H9 (cell line): ENCODE results near the gene AEN. TPM values are rescaled to one million over a fixed set of nuclear protein-coding genes. Genes with fewer than 3 reads are reported as not detected.

Source experiments
- DNase-seq: peaks from one replicate; pipeline ENCODE4 v3.0.0-alpha.2; 2017
- H2AFZ ChIP-seq: one replicate; pipeline ENCODE4 v1.6.1; 2013; ENCODE audit warnings: mild to moderate bottlenecking, low read length, control low read depth, moderate library complexity
- H2AK5ac ChIP-seq: 2 replicates; pipeline ENCODE4 v1.6.1; 2013; ENCODE audit warnings: low read length, control low read depth, mixed read lengths; ENCODE audit not compliant: insufficient read length
- H2BK120ac ChIP-seq: one replicate; pipeline ENCODE4 v1.6.1; 2013; ENCODE audit warnings: low read depth, mild to moderate bottlenecking, low read length, control low read depth, inconsistent platforms; ENCODE audit not compliant: poor library complexity, severe bottlenecking
- H2BK12ac ChIP-seq: 2 replicates; pipeline ENCODE4 v1.6.1; 2013; ENCODE audit warnings: low read length, control low read depth, mixed read lengths, low read depth; ENCODE audit not compliant: insufficient read length
- H2BK15ac ChIP-seq: 2 replicates; pipeline ENCODE4 v1.6.1; 2013; ENCODE audit warnings: low read depth, low read length, control low read depth
- H2BK20ac ChIP-seq: one replicate; pipeline ENCODE4 v1.6.1; 2013; ENCODE audit warnings: low read depth, mild to moderate bottlenecking, low read length, control low read depth, inconsistent platforms; ENCODE audit not compliant: poor library complexity, severe bottlenecking
- H2BK5ac ChIP-seq: 2 replicates; pipeline ENCODE4 v1.6.1; 2013; ENCODE audit warnings: low read length, control low read depth, mixed read lengths; ENCODE audit not compliant: insufficient read length
- H3K14ac ChIP-seq: 2 replicates; pipeline ENCODE4 v1.6.1; 2013; ENCODE audit warnings: low read length, control low read depth; ENCODE audit not compliant: insufficient read depth
- H3K18ac ChIP-seq: 2 replicates; pipeline ENCODE4 v1.6.1; 2013; ENCODE audit warnings: low read depth, mild to moderate bottlenecking, mixed read lengths, low read length, control low read depth; ENCODE audit not compliant: insufficient read length
- H3K23ac ChIP-seq: 2 replicates; pipeline ENCODE4 v1.6.1; 2013; ENCODE audit warnings: low read length, control low read depth, mixed read lengths, low read depth; ENCODE audit not compliant: insufficient read length
- H3K23me2 ChIP-seq: 2 replicates; pipeline ENCODE4 v1.6.1; 2013; ENCODE audit warnings: low read depth, mild to moderate bottlenecking, mixed read lengths, low read length, control low read depth; ENCODE audit not compliant: insufficient read length, poor library complexity, severe bottlenecking
- H3K27ac ChIP-seq: 2 replicates; pipeline ENCODE4 v1.5.1; 2013; ENCODE audit warnings: low read length, control low read depth, mixed read lengths, low read depth; ENCODE audit not compliant: insufficient read length
- H3K27me3 ChIP-seq: 2 replicates; pipeline ENCODE4 v1.6.1; 2013; ENCODE audit warnings: low read length, control low read depth, inconsistent platforms; ENCODE audit not compliant: insufficient read depth
- H3K4ac ChIP-seq: 2 replicates; pipeline ENCODE4 v1.6.1; 2013; ENCODE audit warnings: low read depth, mild to moderate bottlenecking, control low read depth, inconsistent platforms, low read length, moderate library complexity
- H3K4me1 ChIP-seq: 2 replicates; pipeline ENCODE4 v1.6.1; 2013; ENCODE audit warnings: low read length, control low read depth, inconsistent platforms; ENCODE audit not compliant: insufficient read depth
- H3K4me2 ChIP-seq: 2 replicates; pipeline ENCODE4 v1.6.1; 2013; ENCODE audit warnings: low read length, control low read depth, mixed read lengths; ENCODE audit not compliant: insufficient read length, insufficient read depth
- H3K56ac ChIP-seq: 2 replicates; pipeline ENCODE4 v1.6.1; 2013; ENCODE audit warnings: low read depth, mild to moderate bottlenecking, mixed read lengths, low read length, control low read depth; ENCODE audit not compliant: insufficient read length
- H3K79me1 ChIP-seq: 2 replicates; pipeline ENCODE4 v1.6.1; 2013; ENCODE audit warnings: low read depth, mild to moderate bottlenecking, moderate library complexity, low read length, control low read depth, inconsistent platforms; ENCODE audit not compliant: insufficient read depth, poor library complexity, severe bottlenecking
- H3K79me2 ChIP-seq: 2 replicates; pipeline ENCODE4 v1.6.1; 2013; ENCODE audit warnings: low read length, control low read depth, inconsistent platforms; ENCODE audit not compliant: insufficient read depth
- H3K9ac ChIP-seq: 2 replicates; pipeline ENCODE4 v1.6.1; 2013; ENCODE audit warnings: low read length, control low read depth, mixed read lengths; ENCODE audit not compliant: insufficient read length; ENCODE audit errors: extremely low read depth
- H3K9me3 ChIP-seq: one replicate; pipeline ENCODE4 v1.6.1; 2013; ENCODE audit warnings: low read depth, low read length, inconsistent platforms; ENCODE audit not compliant: control insufficient read depth
- H3T11ph ChIP-seq: one replicate; pipeline ENCODE4 v1.6.1; 2013; ENCODE audit warnings: mild to moderate bottlenecking, low read length, control low read depth, inconsistent platforms
- H4K20me1 ChIP-seq: one replicate; pipeline ENCODE4 v1.6.1; 2013; ENCODE audit not compliant: control insufficient read depth, insufficient read length, insufficient read depth
- H4K5ac ChIP-seq: 2 replicates; pipeline ENCODE4 v1.6.1; 2013; ENCODE audit warnings: low read depth, mild to moderate bottlenecking, mixed read lengths, low read length, control low read depth; ENCODE audit not compliant: insufficient read length
- H4K8ac ChIP-seq: replicated peaks from 2 replicates; pipeline ENCODE4 v1.6.1; 2013; ENCODE audit warnings: low read length, control low read depth, mixed read lengths, low read depth; ENCODE audit not compliant: insufficient read length
- H4K91ac ChIP-seq: 2 replicates; pipeline ENCODE4 v1.6.1; 2013; ENCODE audit warnings: low read depth, mild to moderate bottlenecking, moderate library complexity, mixed read lengths, low read length, control low read depth; ENCODE audit not compliant: insufficient read length
- H3K27ac Mint-ChIP-seq, 3 experiments: 2 replicates in 2 of 3; 3 replicates in 1 of 3; pipeline ENCODE4 v1.8.0; 2020 to 2021; ENCODE audit warnings: mixed read lengths in 3 of 3, mild to moderate bottlenecking in 1 of 3, moderate library complexity in 1 of 3
- H3K27me3 Mint-ChIP-seq: 2 replicates; pipeline ENCODE4 v1.8.0; 2021; ENCODE audit warnings: low read depth, mild to moderate bottlenecking, moderate library complexity, mixed read lengths
- H3K36me3 Mint-ChIP-seq, 3 experiments: 2 replicates in 2 of 3; 3 replicates in 1 of 3; pipeline ENCODE4 v1.8.0; 2020 to 2021; ENCODE audit warnings: low read depth in 3 of 3, mixed read lengths in 3 of 3; ENCODE audit not compliant: insufficient read depth in 1 of 3
- H3K4me1 Mint-ChIP-seq, 2 experiments: 2 replicates each; pipeline ENCODE4 v1.8.0; 2020; ENCODE audit warnings: mixed read lengths in 2 of 2
- H3K4me3 Mint-ChIP-seq, 2 experiments: 2 replicates in 1 of 2; 3 replicates in 1 of 2; pipeline ENCODE4 v1.8.0; 2020 to 2021; ENCODE audit warnings: mild to moderate bottlenecking in 2 of 2, mixed read lengths in 2 of 2, moderate library complexity in 1 of 2
- H3K9me3 Mint-ChIP-seq, 2 experiments: 2 replicates in 1 of 2; 3 replicates in 1 of 2; pipeline ENCODE4 v1.8.0; 2020; ENCODE audit warnings: mild to moderate bottlenecking in 2 of 2, mixed read lengths in 2 of 2, moderate library complexity in 1 of 2
- WGBS: extraction: QIAGEN DNeasy Blood & Tissue Kit; methylation state at CpG from one replicate; pipeline ENCODE4 v1.1.7; 2013; ENCODE audit warnings: missing lambda C conversion rate, low lambda C conversion rate, mixed read lengths; ENCODE audit not compliant: insufficient read length; ENCODE audit errors: extremely low coverage; 5-methylcytosine and 5-hydroxymethylcytosine counted together
- total RNA-seq: library from RNA; stranded (reverse); gene quantifications from 2 replicates; pipeline ENCODE4 v1.2.1, GENCODE V29; 2021
- TF ChIP-seq, protein P1 (sequence below): fragments of 200-600 bp; sonication (generic); conservative IDR thresholded peaks from 3 replicates; pipeline ENCODE4 v1.8.0; 2021; ENCODE audit warnings: antibody characterized with exemption, mild to moderate bottlenecking

The AEN gene
- total RNA-seq, 1 experiment from 2014 or later: 132 TPM

DNA sequence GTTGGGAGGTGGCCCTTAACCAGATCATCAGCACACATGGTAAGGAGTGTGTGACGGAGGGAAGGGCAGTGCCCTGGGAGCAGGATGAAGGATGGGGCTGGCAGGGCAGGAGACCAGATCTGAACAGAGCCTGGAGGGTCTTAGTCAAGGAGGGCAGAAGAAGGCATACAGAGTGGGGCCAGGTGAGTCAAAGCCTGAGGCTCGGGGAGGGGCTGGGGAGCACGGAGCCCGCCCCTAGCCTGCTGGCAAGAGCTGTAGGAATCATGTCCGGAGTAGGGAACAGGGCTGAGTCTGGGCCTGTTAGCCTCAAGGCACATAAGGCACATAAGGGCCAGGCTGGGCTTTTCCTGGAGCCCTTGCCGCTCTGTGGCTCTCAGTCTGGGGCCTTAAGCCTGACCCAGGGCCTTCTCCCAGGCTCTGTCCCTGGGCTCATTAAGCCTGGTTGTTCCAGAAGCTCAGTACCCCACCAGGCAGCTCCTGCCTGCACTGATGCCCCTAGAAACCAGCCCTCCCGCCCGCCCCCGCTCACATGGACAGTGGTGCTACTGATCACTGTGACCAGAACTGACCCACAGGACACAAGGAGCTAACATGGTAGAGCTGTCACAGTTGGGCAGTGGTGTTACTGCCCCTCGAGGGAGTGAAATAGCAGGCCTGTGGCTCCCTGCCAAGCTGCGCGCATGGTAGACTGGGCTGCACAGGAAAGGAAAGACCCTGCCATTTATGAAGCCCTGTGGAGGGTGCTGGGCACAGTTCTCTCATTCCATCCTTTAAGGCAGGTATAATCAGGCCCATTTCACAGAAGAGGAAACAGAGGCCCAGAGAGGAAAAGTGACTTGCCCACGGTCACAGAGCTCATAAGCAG, 32.3 kb downstream of the AEN start:
- H4K20me1 ChIP-seq: peaks cover under 1% of the 10 kb centered on the region
- no peak overlapping the region for H3K4ac ChIP-seq
- H3K27me3 Mint-ChIP-seq: peaks cover 2% of the 10 kb centered on the region
- no peaks in the 10 kb centered on the region for H3K23me2 ChIP-seq
- H3K14ac ChIP-seq: peak overlapping the region; percentile 46; the same call in 1 of the 2 replicates
- no peak overlapping the region for H2AK5ac ChIP-seq
- no peaks in the 10 kb centered on the region for H3K9me3 Mint-ChIP-seq
- no peak overlapping the region for H2AFZ ChIP-seq
- no peaks in the 10 kb centered on the region for H3K9me3 ChIP-seq
- H3K23ac ChIP-seq: no peak overlapping the region
- no peak overlapping the region for H4K91ac ChIP-seq
- no peaks in the 10 kb centered on the region; the same call in 1 of the 2 replicates for H3K4me1 ChIP-seq
- TF ChIP-seq, protein P1, sequence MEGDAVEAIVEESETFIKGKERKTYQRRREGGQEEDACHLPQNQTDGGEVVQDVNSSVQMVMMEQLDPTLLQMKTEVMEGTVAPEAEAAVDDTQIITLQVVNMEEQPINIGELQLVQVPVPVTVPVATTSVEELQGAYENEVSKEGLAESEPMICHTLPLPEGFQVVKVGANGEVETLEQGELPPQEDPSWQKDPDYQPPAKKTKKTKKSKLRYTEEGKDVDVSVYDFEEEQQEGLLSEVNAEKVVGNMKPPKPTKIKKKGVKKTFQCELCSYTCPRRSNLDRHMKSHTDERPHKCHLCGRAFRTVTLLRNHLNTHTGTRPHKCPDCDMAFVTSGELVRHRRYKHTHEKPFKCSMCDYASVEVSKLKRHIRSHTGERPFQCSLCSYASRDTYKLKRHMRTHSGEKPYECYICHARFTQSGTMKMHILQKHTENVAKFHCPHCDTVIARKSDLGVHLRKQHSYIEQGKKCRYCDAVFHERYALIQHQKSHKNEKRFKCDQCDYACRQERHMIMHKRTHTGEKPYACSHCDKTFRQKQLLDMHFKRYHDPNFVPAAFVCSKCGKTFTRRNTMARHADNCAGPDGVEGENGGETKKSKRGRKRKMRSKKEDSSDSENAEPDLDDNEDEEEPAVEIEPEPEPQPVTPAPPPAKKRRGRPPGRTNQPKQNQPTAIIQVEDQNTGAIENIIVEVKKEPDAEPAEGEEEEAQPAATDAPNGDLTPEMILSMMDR: no peak
- H3K9ac ChIP-seq: no peak overlapping the region
- H3K27me3 ChIP-seq: no peaks in the 10 kb centered on the region
- H2BK5ac ChIP-seq: no peak overlapping the region
- no peak overlapping the region for H2BK15ac ChIP-seq
- H3K27ac ChIP-seq: no peak overlapping the region
- no peak overlapping the region for H2BK12ac ChIP-seq
- no peaks in the 10 kb centered on the region for H3K79me2 ChIP-seq
- no peak overlapping the region for H3K18ac ChIP-seq
- no peak overlapping the region for H4K5ac ChIP-seq
- H3K27ac Mint-ChIP-seq: peak overlapping the region in 2 of 3 experiments; percentile 22 to 33; a peak in 2 of 7 replicates
- no CpG with 5 or more reads among the region's 13 CpGs for WGBS
- no peak overlapping the region for H3K4me3 Mint-ChIP-seq
- no peak overlapping the region for H2BK20ac ChIP-seq
- no peak overlapping the region for H3K4me2 ChIP-seq
- H3K36me3 Mint-ChIP-seq: no peaks in the 10 kb centered on the region
- no peak overlapping the region for H2BK120ac ChIP-seq
- peaks cover 33 to 36% of the 10 kb centered on the region in 2 experiments for H3K4me1 Mint-ChIP-seq
- H3K56ac ChIP-seq: no peak overlapping the region
- no peak overlapping the region for H4K8ac ChIP-seq
- DNase-seq: no peak
- no peak overlapping the region for H3T11ph ChIP-seq
- no peaks in the 10 kb centered on the region for H3K79me1 ChIP-seq
